CD4-positive, alpha-beta T cell treated with Interleukin-17A for 4 hours (primary cell): Measurements from ENCODE around the gene SAMD11.
A peak's percentile ranks its signal among the peaks of the same experiment; 100 is the strongest.

Experiments
- DNase-seq: peaks from one replicate; pipeline ENCODE4 v3.0.0-alpha.2; 2020; ENCODE audit warnings: mixed read lengths

The SAMD11 gene

DNA sequence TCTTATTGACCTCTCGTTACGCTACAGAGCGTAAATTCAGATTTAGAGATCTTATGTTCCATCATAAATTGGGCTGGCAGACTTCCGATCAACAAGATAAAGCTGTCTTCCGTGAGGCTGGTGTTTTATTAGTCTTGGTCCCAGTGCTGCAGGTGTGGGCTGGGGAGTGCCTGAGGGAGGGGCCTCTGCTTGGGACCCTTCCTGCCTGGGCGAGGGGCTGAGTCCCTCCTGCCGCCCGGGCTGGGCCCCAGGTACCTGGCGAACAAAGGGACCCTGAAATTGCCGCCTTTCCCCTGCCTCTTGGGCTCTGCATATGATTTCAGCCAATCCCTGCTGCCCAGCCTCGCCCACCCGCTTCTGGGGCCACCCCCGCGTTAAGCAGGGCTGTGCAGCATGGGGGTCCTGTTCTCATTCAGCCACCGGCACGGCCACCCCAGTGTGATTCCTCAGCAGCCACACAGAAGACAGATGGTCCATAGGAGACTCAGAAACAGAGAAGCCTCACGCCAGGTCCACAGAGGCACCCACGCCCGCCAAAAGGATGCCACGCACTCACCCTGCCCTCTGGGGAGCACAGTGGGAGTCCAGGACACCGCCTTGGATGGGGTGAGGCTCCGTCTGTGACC, 6.1 kb upstream of the SAMD11 start:
- DNase-seq, result no peak

DNA sequence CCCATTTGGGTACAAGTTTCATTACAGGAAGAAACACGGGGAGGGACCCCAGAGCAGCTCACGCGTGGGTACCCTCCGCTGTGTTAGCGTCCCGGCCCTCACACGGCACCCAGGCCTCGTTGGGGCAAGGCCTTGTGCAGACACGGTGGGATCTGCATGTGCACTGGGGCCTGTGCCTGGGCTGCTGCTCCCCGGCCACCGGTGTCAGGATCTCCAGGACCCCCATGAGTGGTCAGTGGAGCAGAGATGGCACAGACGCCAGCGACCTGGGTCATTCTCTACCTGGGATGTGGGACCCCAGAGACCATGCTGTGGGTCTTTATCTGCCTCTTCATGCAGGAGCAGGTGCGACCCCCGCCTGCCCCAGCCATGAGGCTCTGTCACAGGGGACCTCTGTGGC, 5.4 kb upstream of the SAMD11 start:
- no peak for DNase-seq

DNA sequence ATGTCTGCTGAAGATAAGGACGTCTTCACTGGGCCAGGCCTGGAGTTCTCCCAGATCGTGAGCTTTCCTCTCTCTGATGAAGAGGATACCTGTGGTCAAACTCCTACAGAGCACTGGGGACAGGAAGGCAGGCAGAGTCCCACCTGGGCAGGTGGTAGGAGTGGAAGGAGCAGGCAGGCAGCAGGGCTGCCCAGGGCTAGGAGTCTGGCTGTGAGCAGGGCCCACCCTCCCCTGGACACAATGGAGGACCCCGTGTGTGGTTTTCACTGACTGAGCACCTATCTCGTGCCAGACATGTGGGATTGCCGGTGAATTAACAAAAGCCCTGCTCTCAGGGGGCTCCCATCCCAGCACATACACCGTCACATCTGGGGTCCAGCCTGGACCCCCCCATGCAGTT, 4.9 kb upstream of the SAMD11 start:
- no peak for DNase-seq

DNA sequence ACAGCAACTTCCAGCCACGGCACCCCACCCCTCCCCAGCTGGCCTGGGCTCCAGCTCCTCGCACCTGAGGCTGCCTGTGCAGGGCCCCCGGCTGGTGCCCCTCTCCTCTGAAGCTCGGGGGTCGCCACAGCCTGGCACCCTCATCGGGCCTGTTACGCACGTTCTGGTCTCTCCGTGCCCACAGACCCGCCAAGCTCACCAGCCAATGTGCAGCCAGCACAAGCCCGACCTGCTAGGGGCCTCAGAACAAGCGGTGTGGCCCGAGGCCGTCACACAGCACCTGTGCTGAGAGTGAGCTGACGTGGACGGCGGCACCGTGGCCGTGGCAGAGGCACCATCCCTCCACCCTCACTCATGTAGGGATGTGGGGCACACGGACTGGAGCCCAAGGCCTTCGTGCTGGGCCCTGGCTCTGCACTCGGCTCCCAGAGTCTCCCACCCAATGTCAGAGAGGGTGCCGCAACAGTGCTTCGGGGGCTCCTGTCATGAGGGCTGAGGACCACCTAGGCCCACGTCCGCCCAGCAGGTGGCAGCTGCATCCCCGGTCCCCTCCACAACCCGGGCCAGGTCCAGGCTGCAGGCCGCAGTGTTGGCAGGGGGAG, 4.4 kb upstream of the SAMD11 start:
- DNase-seq, result no peak

DNA sequence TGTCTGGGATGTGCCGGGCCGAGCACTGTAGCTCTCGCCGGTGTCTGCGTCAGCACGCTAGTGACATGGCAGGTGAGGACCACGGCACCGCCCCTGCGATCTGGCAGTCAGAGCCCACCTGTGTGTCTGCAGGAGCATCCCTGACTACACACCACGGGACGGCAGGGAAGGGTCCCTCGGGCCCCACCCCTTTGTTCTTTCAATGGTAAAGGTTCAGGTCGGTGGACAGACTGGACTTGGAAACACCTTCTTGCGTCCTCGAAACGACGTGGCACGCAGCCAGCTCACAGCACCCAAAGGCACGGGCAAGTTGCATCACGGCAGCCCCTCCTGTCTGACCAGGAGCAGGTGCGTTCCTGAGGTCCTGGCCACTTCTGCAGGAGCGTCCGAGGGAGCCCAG, 3.7 kb upstream of the SAMD11 start:
- DNase-seq, result no peak

DNA sequence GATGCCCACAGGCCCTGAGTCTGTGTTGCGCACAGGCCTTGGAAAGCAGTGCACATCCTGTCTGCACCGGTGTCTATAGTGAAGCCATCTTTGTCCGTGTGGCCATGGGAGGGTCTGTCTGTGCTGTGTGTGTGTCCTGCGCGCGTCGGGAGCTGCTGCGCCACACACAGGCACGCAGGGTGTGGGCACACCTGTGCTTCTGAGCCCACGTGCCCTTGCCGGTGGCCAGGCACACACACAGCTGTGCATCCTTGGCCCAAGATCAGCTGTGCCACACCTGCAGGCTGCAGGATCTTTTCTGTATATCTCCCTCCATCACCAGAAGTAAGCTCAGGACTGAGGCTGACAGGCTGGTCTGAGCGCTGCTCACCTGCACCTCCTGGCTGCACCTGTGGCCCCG, 3.2 kb upstream of the SAMD11 start:
- no peak for DNase-seq

DNA sequence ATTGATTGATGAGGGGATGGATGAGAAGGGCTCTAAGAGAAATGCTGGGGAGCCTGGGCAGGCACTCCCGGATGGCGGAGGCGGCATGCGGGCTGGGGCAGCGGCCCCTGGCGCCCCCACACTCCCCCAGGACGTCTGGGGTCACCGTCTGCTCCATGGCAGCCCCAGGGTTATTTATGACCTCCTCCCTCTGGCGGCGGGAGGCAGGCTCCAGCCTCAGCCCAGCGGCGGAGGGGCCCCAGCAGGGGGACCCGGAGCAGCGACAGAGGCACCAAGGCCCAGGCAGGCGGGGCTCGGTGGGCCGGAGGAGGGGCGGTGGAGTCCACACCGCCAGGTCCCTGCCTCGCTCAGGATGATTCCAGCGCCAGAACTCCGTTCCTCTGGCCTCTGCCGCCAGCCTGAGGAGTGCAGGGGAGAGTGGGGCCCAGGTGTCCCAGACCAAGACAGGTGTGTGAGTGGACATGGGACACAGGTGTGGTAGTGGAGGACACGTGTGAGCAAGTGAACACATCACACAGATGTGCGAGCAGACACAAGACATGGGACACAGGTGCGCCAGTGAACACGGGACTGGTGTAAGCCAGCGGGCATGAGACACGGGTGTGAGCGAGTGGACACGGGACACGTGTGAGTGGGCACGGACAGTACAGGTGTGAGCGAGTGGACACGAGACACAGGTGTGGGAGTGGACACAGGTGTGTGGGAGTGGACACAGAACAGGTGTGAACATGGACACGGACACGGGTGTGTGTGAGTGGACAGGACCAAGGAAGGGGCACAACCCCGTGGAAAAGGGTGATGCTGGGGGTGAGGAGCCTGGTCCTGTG, 2.5 kb upstream of the SAMD11 start:
- peak; percentile 59 for DNase-seq

DNA sequence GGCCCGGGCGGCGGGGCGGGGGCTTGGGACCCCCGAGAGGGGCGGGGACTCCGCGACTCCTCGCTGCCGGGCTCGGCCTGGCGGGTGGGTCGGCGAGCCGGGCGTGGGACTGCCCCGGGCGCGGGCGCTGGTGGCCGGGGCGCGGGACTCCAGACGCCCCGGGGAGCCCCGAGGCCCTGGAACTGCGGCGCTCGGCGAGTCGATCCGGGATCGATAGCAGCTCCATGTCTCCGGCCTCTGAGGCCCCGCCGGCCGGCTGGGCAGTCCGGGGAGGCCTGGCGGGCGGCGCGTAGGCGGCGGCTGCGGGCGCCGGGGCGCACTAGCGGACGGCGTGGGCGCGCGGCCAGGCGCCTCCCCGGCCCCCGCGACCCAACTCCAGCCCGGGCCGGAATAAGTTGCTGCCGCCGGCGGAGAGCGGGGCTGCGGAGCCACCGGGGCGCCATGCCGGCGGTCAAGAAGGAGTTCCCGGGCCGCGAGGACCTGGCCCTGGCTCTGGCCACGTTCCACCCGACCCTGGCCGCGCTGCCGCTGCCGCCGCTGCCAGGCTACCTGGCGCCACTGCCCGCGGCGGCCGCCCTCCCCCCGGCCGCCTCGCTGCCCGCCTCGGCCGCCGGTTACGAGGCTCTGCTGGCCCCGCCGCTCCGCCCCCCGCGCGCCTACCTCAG, 400 bp downstream of the SAMD11 start:
- no peak for DNase-seq

DNA sequence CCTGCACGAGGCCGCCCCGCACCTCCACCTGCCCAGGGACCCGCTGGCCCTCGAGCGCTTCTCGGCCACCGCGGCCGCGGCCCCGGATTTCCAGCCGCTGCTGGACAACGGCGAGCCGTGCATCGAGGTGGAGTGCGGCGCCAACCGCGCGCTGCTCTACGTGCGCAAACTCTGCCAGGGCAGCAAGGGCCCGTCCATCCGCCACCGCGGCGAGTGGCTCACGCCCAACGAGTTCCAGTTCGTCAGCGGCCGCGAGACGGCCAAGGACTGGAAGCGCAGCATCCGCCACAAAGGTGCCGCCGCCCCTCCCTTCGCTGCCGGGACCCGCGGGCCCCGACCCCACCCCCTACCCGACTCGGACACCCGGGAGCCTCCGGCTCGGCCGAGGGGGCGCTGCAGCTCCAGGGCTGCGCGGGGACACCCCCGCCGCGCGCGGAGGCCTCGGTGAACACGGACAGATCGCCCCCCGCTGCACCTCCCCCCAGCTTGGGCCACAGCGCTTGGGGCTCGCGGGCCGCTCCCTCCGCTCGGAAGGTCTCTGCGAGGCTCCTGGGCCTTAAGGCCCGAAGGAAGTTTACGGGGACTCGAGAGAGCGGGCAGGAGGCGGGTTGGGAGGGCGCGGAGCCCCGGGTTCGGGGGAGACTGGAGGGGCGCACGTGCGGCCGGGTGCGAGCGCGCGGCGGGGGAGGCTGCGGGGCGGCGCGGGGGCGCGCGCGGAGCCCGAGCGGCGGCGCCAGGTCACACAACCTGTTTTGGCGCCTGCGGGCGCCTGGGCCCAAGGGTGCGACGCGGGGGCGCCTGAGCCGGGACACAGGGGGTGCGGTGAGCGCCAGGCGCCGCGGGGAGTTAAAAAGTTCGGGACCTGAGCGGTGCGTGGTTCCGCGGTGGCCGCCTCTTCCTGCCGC, 1.2 kb downstream of the SAMD11 start:
- DNase-seq, result peak; percentile 21

DNA sequence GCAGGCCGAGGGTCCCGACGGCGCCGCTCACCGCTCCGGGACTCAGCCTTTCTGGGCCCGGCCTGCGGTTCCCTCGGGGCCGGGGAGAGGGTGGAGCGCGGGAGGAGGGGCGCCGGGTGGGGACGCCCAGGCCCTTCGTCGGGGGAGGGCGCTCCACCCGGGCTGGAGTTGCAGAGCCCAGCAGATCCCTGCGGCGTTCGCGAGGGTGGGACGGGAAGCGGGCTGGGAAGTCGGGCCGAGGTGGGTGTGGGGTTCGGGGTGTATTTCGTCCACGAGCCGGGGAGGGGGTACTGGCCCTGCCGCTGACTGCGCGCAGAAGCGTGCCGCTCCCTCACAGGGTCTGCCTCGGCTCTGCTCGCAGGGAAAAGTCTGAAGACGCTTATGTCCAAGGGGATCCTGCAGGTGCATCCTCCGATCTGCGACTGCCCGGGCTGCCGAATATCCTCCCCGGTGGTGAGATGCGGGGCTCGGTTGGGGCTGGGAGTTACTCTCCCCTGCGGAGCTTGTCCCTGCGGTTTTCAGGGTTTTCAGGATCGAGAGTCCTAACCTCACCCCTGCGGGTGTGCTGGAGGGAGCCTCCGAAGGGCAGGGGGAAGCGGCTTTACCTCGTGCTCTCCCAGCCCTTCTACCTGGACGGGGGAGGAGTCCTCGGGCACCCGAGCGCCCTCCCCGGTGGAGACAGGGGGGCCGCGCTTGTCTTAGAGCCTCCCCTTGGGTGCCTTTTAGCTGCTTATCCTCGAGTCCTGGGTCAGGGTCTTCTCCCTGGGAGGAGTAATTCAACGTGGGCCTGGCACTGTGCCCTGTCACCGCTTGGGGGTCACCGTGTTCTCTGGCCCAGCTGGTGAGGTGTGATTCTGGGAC, 2.1 kb downstream of the SAMD11 start:
- DNase-seq, result peak; percentile 17

DNA sequence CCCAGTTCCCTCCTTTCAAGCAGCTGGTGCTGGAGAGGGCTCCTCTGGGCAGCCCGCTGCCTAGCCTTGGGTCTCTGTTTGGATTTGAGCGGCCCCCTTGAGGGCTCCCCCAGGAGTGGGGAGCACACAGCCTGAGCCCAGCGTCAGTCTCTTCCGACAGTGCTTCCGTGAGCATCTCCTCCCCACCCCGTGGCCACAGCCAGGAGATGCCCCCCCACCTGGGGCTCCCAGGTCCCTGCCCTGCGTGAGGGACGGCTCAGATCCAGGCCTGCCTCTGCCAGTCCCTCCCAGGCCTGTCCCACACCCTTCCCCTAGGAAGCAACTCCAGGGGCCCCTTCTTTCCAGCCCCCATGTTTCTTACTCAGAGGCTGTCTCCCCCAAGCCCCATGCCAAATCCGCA, 3.5 kb downstream of the SAMD11 start:
- no peak for DNase-seq

DNA sequence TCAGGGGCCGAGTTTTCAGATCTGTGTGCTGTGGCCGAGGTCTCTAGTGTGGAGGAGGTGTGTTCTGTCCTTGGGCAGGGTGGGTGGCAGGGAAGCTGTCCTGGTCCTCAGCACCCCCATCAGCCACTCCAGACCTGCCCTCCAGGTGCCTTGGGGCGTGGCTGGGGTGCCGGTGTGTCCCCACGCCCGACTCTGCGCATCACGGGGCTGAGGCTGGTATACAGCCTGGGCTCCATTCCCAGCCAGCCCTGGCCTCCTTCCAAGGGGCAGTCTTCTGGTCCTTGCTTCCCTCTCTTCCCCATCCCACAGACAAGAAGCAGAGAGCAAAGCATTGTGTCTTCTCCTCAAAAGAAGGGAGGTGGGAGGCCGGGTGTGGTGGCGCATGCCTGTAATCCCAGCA, 4.0 kb downstream of the SAMD11 start:
- DNase-seq, result no peak

DNA sequence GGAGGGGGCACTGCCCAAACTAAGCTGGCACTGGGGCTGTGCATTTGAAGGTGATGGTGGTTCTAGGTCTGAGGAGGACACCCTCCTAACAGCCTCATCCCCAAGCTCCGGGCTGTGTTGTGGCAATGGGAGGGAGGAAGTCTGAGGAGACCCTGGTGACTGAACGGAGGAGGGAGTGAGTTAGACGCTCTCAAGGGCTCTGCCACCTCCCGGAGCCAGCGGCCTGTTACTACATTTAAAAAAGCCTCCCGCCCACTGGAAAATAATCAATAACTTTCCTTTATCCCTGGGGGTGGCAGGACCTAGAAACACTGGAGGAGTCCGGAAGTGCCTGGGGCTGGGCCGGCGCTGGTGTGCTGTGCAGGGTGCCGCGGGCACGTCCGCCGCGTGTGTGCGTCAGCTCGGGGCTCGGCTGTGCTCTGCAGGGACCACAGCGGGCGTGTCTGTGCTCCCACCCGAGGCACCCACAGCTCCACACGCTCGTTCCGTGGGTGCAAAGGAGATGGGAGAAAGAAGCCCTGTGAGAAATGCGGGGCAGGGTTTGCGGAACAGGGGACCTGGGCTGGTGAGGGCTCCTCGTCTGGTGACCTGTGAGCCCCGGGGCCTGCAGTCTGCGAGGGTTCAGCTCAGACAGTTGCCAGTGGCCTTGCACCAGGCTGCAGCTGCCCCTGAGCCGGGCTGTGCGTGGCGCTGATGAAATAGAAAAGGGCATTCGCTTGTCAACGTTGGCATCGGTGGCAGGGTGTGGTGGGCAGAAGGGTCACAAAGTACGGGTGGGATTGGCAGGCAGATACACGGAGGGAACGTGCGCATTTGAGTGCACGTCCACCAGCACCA, 5.3 kb downstream of the SAMD11 start:
- DNase-seq, result no peak

DNA sequence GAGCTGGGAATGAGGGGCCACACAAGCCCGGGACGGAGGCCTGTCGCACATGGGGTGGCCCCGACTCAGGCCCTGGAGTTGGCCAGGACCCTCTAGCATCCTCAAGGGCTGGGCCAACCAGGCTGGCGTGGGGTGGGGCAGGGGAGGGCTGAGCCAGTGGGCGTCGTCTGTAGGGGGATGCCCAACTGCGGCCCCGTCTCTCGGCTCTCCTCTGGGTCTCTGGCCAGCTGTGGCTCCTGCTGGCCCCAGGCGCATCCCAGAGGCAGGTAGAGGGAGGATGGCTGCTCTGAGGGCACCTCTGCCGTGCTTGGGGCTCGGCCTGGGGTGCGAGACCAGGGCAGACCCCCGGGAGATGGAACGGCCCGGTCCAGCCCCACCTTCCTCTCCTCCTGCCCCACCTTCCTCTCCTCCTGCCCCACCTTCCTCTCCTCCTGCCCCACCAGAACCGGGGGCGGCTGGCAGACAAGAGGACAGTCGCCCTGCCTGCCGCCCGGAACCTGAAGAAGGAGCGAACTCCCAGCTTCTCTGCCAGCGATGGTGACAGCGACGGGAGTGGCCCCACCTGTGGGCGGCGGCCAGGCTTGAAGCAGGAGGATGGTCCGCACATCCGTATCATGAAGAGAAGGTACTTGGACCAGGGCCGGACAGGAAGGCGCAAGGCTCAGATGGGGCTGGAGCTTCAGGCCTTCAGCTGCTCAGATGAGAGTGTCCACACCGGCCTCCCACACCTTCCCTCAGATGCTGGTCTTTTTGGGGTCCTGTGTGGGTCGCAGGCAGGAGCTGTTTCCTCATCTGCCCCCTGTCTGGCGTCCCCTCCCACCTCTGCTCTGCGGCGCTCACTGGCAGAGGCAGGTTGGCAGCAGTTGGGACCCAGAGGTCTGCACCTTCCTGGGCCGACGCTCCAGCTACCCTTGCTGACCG, 6.2 kb downstream of the SAMD11 start:
- DNase-seq, result no peak

DNA sequence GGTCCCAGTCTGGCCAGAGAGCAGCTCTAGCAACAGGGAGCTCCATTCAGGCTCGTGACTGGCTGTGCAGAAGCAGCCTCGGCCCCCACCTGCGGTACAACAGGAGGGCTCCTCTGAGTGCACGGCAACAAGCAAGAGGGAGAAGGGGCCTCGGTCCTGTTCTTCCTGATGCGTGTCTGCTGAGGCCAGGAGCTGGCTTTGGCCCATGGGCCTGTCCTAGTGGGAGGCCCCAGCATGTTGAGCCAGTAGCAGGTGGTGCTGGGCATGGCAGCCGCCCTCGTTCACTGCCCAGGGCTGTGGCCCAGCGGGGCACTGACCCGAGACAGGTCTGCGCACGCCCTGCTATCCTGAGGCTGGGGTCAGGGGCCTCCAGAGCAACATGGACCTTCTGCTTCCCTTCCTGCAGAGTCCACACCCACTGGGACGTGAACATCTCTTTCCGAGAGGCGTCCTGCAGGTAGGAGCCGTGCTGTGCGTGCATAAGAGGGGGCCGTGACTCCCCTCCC, 7.0 kb downstream of the SAMD11 start:
- DNase-seq, result no peak

DNA sequence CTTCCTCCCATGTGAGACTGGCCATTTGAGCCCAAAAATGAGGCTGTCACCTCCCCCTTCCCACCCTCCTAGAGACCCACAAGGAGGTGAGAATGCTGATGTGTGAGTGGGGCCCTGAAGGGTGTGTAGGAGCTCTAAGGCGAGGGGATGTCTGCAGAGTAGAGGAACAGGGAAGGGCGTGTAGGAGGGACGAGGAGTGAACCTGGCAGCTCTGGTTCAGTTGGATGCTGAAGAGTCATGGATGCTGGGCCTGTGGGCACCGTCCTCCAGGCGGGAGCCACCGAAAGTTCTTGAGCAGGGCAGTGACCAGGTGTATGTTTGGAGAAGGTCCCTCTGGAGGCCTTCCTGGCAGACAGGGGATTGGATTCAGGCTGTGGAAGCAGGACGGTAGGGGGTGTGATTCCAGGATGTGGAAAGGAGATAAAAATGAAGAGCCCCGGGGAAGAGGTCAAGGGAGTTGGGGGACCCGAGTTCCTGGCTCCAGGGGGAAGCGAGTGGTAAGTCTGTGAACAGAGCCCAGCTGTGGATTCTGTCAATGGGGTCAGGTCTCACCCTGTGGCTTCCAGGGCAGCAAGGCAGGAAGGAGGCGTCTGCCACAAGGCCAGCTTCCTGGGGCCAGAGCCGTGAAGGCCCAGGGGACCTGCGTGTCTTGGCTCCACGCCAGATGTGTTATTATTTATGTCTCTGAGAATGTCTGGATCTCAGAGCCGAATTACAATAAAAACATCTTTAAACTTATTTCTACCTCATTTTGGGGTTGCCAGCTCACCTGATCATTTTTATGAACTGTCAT, 7.9 kb downstream of the SAMD11 start:
- no peak for DNase-seq

DNA sequence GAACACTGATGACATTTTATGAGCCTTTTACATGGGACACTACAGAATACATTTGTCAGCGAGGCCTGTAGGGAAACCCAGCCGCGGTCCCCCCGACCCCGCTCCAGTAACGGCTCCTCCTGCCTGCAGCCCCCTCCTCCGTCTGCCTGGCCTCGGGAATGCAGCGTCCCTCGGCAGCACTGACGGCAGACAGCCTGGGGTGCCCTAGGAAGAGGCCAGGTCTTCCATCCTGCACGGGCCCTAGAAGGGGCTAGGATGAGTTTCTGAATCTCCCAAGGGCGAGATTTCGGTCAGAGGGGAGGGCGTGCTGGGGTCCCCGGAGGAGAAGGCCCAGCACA, 8.4 kb downstream of the SAMD11 start:
- no peak for DNase-seq

DNA sequence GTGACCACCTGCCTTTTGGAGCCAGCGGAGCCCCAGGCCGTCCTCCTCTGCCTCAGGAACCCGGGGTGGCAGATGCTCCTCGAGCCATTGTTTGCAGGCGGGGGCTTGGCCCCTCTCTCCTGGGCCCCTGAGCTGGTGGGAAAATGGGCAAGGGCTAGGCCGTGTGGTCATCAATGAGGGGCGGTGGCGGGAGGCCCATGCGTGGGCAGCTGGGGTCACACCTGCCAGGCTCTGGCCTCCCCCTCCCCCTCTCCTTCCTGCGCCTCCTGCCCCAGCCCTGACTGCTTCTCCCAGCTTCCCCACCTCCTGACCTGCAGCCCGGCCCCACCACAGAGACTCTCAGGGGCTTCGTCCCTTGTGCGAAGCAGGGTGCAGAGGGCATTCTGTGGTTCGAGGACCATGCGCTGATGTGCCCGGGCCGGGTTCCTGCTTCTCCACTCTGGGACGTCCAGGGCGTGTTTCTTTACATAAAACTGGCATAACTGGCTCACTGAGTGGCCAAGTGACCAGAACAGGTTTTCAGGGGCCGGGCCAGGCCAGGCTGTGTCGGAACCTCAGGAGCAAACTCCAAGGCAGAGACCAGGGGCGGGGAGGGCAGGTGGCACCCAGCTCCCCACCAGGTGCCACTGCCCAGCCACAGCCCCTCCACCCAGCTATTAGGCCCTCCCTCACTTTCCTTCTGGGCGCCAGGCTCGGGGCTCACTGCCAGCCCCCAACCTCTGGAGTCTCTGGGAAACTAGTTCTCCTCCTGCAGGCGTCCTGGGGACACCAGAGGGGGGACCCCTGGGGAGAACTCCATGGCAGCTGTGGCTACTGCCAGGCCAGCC, 9.3 kb downstream of the SAMD11 start:
- DNase-seq, result no peak
